K562 (cell line): Measurements from ENCODE around the gene NANS. TPM values are rescaled to one million over a fixed set of nuclear protein-coding genes. Genes with fewer than 3 reads are reported as not detected.
A peak's percentile ranks its signal among the peaks of the same experiment; 100 is the strongest.

Source experiments
- DDX20 ChIP-seq: fragments of 450-650 bp; IDR thresholded peaks from 2 replicates; pipeline ENCODE4 v1.6.1; 2016; ENCODE audit warnings: missing genetic modification characterization, low read depth, mild to moderate bottlenecking, missing compliant biosample characterization, moderate library complexity
- E2F4 ChIP-seq: sonication (generic); formaldehyde crosslinking; IDR thresholded peaks from 2 replicates; pipeline ENCODE4 v1.8.0; 2022; ENCODE audit warnings: mild to moderate bottlenecking, low read depth, missing genetic modification reagents
- ETV1 ChIP-seq: fragments of 450-650 bp; conservative IDR thresholded peaks from 2 replicates; pipeline ENCODE4 v1.6.1; 2016; ENCODE audit warnings: missing genetic modification characterization, control low read depth, low read depth, missing compliant biosample characterization
- FIP1L1 ChIP-seq: fragments of 200-400 bp; formaldehyde crosslinking; IDR thresholded peaks from 2 replicates; pipeline ENCODE4 v1.6.1; 2018; ENCODE audit warnings: mild to moderate bottlenecking, low read depth, low read length; ENCODE audit not compliant: poor library complexity, severe bottlenecking
- JUNB ChIP-seq: fragments of 450-650 bp; formaldehyde crosslinking; conservative IDR thresholded peaks from 2 replicates; pipeline ENCODE4 v1.4.0; 2020; ENCODE audit warnings: mild to moderate bottlenecking
- JUND ChIP-seq, 2 experiments: IDR thresholded peaks; 2 replicates in 1 of 2; 3 replicates in 1 of 2; pipeline ENCODE4 v1.6.1; 2011; ENCODE audit warnings: borderline replicate concordance in 2 of 2, low read depth in 2 of 2, low read length in 2 of 2, improper control_type of control experiment in 1 of 2, missing biosample characterization in 1 of 2, missing genetic modification characterization in 1 of 2, missing genetic modification reagents in 1 of 2
- MXI1 ChIP-seq: IDR thresholded peaks from 2 replicates; pipeline ENCODE4 v1.6.1; 2011; ENCODE audit warnings: low read depth, mild to moderate bottlenecking, improper control_type of control experiment, low read length
- PML ChIP-seq: IDR thresholded peaks from 2 replicates; pipeline ENCODE4 v1.6.1; 2012; ENCODE audit warnings: low read length, inconsistent platforms
- RBM22 ChIP-seq: fragments of 200-400 bp; formaldehyde crosslinking; IDR thresholded peaks from 2 replicates; pipeline ENCODE4 v1.6.1; 2018; ENCODE audit warnings: low read length, low read depth; ENCODE audit not compliant: poor library complexity, severe bottlenecking
- RHOXF2B ChIP-seq: fragments of 250-450 bp; sonication (Bioruptor Pico); conservative IDR thresholded peaks from 2 replicates; pipeline ENCODE4 v1.5.1; 2021
- SREBF1 ChIP-seq: fragments of 150-350 bp; IDR thresholded peaks from 2 replicates; pipeline ENCODE4 v1.6.1; 2014; ENCODE audit warnings: antibody characterized with exemption, low read depth, low read length, borderline replicate concordance
- SRSF3 ChIP-seq: fragments of 200-400 bp; formaldehyde crosslinking; IDR thresholded peaks from 2 replicates; pipeline ENCODE4 v1.6.1; 2016; ENCODE audit warnings: mild to moderate bottlenecking, low read length, moderate library complexity; ENCODE audit not compliant: insufficient read depth
- XRCC5 ChIP-seq: fragments of 200-400 bp; formaldehyde crosslinking; IDR thresholded peaks from 2 replicates; pipeline ENCODE4 v1.6.1; 2017; ENCODE audit warnings: low read depth, mild to moderate bottlenecking, low read length
- ZKSCAN1 ChIP-seq: fragments of 150-350 bp; IDR thresholded peaks from 2 replicates; pipeline ENCODE4 v1.6.1; 2016; ENCODE audit warnings: low read depth, low read length
- ZNF124 ChIP-seq: sonication (generic); formaldehyde crosslinking; IDR thresholded peaks from 2 replicates; pipeline ENCODE4 v1.8.1; 2022; ENCODE audit warnings: missing genetic modification reagents
- polyA plus RNA-seq, 8 experiments: library from polyadenylated mRNA; depleted of rRNA in 4 of 8; stranded (reverse) in 5 of 8; unstranded in 3 of 8; fragments of >200 nt; fragmentation: Nextera tagmentation in 2 of 8; fragmentation: Illumina TruSeq in 1 of 8; extraction: Ambion mirVana in 2 of 8; extraction: Trizol in 1 of 8; gene quantifications; 2 replicates each; pipeline versions ENCODE4 v1.2.1 to v1.2.3, GENCODE V29; 2011 to 2014; ENCODE audit warnings: inconsistent platforms in 1 of 8, missing spikeins in 1 of 8
- total RNA-seq, 7 experiments: library from RNA; depleted of rRNA in 6 of 7; stranded (reverse); fragments of >200 nt in 6 of 7; fragmentation: Illumina TruSeq in 2 of 7; extraction: Trizol in 2 of 7; gene quantifications; 2 replicates each; pipeline versions ENCODE4 v1.2.1 to v1.2.3, GENCODE V29; 2011 to 2021; ENCODE audit warnings: low replicate concordance in 1 of 7
- TF ChIP-seq, protein P1 (sequence below): sonication (generic); formaldehyde crosslinking; IDR thresholded peaks from 2 replicates; pipeline ENCODE4 v1.8.1; 2022; ENCODE audit warnings: missing genetic modification reagents
- TF ChIP-seq, protein P2 (sequence below): fragments of 250-450 bp; sonication (Bioruptor Pico); IDR thresholded peaks from 2 replicates; pipeline ENCODE4 v1.5.0; 2022; ENCODE audit warnings: mild to moderate bottlenecking
- TF ChIP-seq, protein P3 (sequence below): fragments of 200-800 bp; sonication (Bioruptor generic); IDR thresholded peaks from 2 replicates; pipeline ENCODE4 v1.6.1; 2017; ENCODE audit warnings: missing genetic modification characterization, missing compliant biosample characterization

Gene NANS
- total and polyA plus RNA-seq, 9 of the 15 experiments (the other 6 are each of a cell fraction or from before 2014, with no cell fraction given) = 37.1 to 181 (median 137) TPM

DNA sequence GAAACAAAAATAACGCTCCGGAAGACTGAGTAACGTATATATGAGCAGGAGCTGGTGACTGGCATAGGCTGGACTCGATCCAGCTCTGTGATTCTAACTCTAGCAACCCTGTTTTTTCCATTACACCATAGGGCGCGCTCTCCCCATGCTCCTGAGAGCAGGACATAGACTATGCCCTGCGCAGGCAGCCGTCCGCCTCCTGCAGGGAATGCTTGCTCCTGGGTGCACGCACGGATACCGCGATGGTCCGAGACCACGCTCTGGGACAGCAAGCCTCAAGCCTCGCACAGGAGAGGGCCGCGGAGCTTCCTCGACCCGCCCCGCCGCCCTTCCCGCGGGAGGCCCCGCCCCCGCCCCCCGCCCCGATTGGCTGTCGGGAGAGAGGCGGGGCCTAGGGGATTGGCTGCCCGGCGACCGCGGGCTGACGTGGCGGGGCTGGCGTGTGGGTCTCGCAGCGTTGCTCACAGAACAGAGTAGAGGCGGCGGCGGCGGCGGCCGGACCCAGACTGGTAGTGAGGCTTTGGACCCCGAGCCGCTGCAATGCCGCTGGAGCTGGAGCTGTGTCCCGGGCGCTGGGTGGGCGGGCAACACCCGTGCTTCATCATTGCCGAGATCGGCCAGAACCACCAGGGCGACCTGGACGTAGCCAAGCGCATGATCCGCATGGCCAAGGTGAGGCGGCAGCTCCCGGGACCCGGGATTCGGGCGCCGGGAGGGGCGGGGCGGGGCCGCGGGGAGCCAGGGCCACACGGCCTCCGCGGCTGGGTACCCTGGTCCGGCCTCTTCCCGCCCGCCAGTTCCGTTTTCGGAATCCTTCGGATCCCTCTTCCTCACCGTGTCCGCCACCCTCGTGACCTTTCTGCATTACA lies at the start of gene NANS (continued):
- TF ChIP-seq, protein P1, sequence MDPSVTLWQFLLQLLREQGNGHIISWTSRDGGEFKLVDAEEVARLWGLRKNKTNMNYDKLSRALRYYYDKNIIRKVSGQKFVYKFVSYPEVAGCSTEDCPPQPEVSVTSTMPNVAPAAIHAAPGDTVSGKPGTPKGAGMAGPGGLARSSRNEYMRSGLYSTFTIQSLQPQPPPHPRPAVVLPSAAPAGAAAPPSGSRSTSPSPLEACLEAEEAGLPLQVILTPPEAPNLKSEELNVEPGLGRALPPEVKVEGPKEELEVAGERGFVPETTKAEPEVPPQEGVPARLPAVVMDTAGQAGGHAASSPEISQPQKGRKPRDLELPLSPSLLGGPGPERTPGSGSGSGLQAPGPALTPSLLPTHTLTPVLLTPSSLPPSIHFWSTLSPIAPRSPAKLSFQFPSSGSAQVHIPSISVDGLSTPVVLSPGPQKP (CRISPR knock-in tag) = no peak
- TF ChIP-seq JUNB (CRISPR knock-in tag) (no peak), SRSF3 (no peak), FIP1L1 (peak; percentile 51), RBM22 (peak; percentile 91), ETV1 (tag) (no peak), XRCC5 (no peak), MXI1 (0 out of 2 replicates have a peak, but pooled peaks have one; percentile 53), RHOXF2B (0 out of 2 replicates have a peak, but pooled peaks have one; percentile 63), JUND (IDR thresholded peaks at IDR 0.05; ENCODE audit: borderline replicate concordance, low read depth, low read length) (no peak), JUND (tag; IDR thresholded peaks at IDR 0.05; ENCODE audit: borderline replicate concordance, low read depth, low read length) (no peak), ZNF124 (no peak), PML (peak; percentile 56), DDX20 (no peak), SREBF1 (no peak), ZKSCAN1 (0 out of 2 replicates have a peak, but pooled peaks have one; percentile 22), E2F4 (no peak; the same call in 1 of the 2 replicates)
- TF ChIP-seq, protein P2, sequence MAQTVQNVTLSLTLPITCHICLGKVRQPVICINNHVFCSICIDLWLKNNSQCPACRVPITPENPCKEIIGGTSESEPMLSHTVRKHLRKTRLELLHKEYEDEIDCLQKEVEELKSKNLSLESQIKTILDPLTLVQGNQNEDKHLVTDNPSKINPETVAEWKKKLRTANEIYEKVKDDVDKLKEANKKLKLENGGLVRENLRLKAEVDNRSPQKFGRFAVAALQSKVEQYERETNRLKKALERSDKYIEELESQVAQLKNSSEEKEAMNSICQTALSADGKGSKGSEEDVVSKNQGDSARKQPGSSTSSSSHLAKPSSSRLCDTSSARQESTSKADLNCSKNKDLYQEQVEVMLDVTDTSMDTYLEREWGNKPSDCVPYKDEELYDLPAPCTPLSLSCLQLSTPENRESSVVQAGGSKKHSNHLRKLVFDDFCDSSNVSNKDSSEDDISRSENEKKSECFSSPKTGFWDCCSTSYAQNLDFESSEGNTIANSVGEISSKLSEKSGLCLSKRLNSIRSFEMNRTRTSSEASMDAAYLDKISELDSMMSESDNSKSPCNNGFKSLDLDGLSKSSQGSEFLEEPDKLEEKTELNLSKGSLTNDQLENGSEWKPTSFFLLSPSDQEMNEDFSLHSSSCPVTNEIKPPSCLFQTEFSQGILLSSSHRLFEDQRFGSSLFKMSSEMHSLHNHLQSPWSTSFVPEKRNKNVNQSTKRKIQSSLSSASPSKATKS (CRISPR knock-in tag) = no peak
- TF ChIP-seq, protein P3, sequence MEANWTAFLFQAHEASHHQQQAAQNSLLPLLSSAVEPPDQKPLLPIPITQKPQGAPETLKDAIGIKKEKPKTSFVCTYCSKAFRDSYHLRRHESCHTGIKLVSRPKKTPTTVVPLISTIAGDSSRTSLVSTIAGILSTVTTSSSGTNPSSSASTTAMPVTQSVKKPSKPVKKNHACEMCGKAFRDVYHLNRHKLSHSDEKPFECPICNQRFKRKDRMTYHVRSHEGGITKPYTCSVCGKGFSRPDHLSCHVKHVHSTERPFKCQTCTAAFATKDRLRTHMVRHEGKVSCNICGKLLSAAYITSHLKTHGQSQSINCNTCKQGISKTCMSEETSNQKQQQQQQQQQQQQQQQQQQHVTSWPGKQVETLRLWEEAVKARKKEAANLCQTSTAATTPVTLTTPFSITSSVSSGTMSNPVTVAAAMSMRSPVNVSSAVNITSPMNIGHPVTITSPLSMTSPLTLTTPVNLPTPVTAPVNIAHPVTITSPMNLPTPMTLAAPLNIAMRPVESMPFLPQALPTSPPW = peak; percentile 71
